Stimulated activated effector memory CD8-positive, alpha-beta T cell treated with anti-CD3 and anti-CD28 coated beads, Interleukin-12 subunit alpha, Interleukin-12 subunit beta, amount 100 ng/mL, for 72 hours (primary cell): ENCODE data around the gene TBC1D9.
A peak's percentile ranks its signal among the peaks of the same experiment; 100 is the strongest.

Experiments used
- ATAC-seq: fragments of 150-1000 bp; cut with Tn5 transposase; 2 replicates; pipeline ENCODE4 v1.10.0; 2021
- DNase-seq, 2 donors: peaks; one replicate each; pipeline ENCODE4 v3.0.0; 2021 to 2022; ENCODE audit warnings: low spot score in 2 of 2
- H3K27ac Mint-ChIP-seq: one replicate; pipeline ENCODE4 v1.8.0; 2022; ENCODE audit warnings: mild to moderate bottlenecking, mixed read lengths
- H3K36me3 Mint-ChIP-seq: one replicate; pipeline ENCODE4 v1.8.0; 2022; ENCODE audit warnings: mild to moderate bottlenecking, mixed read lengths
- H3K4me1 Mint-ChIP-seq: one replicate; pipeline ENCODE4 v1.8.0; 2022; ENCODE audit warnings: mixed read lengths
- H3K4me3 Mint-ChIP-seq: one replicate; pipeline ENCODE4 v1.8.0; 2022; ENCODE audit warnings: mild to moderate bottlenecking, mixed read lengths
- H3K9me3 Mint-ChIP-seq: one replicate; pipeline ENCODE4 v1.8.0; 2022; ENCODE audit warnings: mixed read lengths

TBC1D9 gene

DNA sequence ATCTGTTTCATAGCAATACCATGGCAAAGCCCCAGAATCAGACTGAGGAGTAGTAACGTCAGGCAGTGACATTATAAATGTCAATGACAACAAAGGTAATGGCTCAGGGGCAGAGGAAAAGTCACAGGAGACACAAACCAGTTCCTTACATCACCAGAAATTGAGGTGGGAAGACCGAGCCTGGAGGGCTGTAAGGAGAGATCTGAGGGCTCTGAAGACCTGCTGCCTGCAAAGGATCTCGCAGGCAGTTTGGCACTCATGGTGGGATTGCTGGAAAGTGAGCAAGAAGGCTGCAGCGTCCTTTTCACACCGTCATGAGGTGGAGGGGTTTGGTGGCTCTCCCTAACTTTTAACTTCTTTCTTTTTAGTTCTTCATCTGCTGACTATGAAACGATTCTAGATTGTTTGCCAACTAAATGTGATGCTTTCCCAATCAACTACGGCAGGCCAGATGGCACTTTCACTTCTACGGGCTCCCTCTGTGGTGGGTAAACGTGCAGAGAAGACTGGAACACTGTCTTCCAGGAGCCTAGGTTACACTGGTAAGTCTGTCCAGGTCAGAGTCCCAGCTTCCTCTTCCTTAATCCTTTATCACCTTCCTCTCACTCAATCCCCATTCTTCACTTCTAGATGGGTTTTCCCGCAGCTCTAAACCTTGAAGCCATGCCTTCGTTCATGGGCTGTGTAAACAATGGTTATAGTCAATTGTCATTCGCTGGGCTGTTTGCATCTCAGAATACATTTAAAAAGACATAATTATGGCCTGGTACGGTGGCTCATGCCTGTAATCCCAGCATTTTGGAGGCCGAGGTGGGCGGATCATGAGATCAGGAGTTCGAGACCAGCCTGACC is 58.2 kb downstream of the TBC1D9 start:
- no peaks in the 10 kb centered on the region for H3K36me3 Mint-ChIP-seq
- no peak overlapping the region for H3K27ac Mint-ChIP-seq
- H3K9me3 Mint-ChIP-seq, result no peaks in the 10 kb centered on the region
- ATAC-seq, result no peak
- H3K4me3 Mint-ChIP-seq, result no peak overlapping the region
- no peak for DNase-seq
- no peaks in the 10 kb centered on the region for H3K4me1 Mint-ChIP-seq

DNA sequence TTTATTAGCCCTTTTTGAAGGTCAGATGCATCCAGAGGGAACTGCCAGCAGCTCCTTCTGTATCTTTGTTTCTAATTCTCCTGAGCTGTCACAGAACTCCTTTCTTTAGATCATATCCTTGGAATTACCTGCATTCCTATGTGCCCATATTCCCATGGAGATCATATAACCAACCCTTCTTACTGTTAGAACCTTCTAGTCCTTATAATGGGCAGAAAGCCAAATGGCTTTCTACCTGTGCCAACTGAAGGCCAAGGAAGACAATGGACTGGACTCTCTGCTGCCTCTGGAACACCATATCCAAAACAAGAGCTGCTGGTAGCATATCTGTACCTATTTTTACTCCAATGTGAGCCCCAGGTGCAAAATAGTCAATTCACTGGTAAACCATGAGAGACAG is 60.7 kb downstream of the TBC1D9 start:
- no peak overlapping the region for H3K27ac Mint-ChIP-seq
- ATAC-seq (no peak), DNase-seq (no peak)
- H3K4me1 Mint-ChIP-seq, result no peaks in the 10 kb centered on the region
- H3K4me3 Mint-ChIP-seq, result no peak overlapping the region
- H3K9me3 Mint-ChIP-seq, result no peaks in the 10 kb centered on the region
- no peaks in the 10 kb centered on the region for H3K36me3 Mint-ChIP-seq

DNA sequence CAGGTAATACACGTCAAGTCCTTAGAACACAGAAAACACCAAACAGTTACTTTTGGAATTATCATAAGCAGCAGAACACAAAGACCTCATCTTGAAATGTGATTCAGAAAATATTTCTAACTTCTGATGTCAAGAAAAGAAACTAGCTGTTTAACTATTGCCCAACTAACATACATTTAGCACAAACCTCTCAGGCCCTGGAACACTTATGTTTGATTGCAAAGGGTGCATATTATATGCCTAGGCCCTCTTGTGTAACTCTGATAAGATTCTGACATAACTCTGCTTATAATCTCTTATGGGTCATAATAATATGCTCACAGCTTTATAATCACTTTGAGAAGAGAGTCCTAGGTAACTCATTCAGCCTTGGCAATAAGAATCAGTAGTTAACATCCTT is 62.6 kb downstream of the TBC1D9 start:
- Mint-ChIP-seq H3K27ac (no peak overlapping the region), H3K4me1 (no peaks in the 10 kb centered on the region), H3K4me3 (no peak overlapping the region), H3K9me3 (no peaks in the 10 kb centered on the region), H3K36me3 (no peaks in the 10 kb centered on the region)
- no peak for DNase-seq
- no peak for ATAC-seq

DNA sequence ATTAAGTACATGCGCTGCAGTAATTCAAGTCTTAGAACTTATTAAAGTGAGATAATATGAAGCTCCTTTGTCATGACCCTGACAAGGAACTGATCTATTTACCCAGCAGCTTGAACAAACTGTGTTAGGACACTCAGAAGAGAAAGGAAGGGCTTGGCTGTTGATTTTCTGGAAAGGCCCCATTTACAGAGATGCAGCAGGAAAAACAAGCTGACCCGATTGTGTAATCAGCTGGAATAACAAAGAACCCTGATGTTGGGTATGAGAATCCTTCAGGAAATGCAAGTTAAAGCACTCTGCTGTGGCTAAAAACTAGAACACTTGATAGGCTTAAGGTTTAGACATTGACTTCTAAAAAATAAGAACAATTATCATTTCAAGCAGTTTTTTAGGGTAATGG is 64.8 kb downstream of the TBC1D9 start:
- Mint-ChIP-seq H3K27ac (no peak overlapping the region), H3K4me3 (no peak overlapping the region), H3K9me3 (no peaks in the 10 kb centered on the region), H3K36me3 (no peaks in the 10 kb centered on the region), H3K4me1 (no peaks in the 10 kb centered on the region)
- no peak for ATAC-seq
- DNase-seq, result no peak

GRCh38 chr4:140690093-140690492 is 66.1 kb downstream of the TBC1D9 start:
- DNase-seq, result no peak
- H3K4me3 Mint-ChIP-seq, result no peak overlapping the region
- no peaks in the 10 kb centered on the region for H3K9me3 Mint-ChIP-seq
- no peaks in the 10 kb centered on the region for H3K36me3 Mint-ChIP-seq
- peak; percentile 13 for ATAC-seq
- no peaks in the 10 kb centered on the region for H3K4me1 Mint-ChIP-seq
- no peak overlapping the region for H3K27ac Mint-ChIP-seq

DNA sequence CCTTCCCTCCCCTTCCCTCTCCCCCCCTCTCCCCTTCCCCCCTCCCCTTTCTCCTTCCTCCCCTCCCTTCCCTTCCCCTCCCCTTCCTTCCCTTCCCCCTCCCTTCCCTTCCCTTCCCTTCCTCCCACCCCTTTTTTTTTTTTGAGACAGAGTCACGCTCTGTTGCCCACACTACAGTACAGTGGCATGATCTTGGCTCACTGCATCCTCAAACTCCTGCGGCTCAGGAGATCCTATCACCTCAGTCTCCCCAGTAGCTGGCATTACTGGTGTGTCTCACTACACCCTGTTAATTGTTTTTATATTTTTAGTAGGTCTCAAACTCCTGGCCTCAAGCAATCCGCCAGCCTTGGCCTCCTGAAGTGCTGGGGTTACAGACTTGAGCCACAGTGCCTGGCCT is 66.6 kb downstream of the TBC1D9 start:
- Mint-ChIP-seq H3K4me3 (no peak overlapping the region), H3K4me1 (no peaks in the 10 kb centered on the region), H3K9me3 (no peaks in the 10 kb centered on the region), H3K27ac (no peak overlapping the region), H3K36me3 (no peaks in the 10 kb centered on the region)
- DNase-seq (no peak), ATAC-seq (no peak)

GRCh38 chr4:140688711-140689598 is 67.2 kb downstream of the TBC1D9 start:
- Mint-ChIP-seq H3K36me3 (no peaks in the 10 kb centered on the region), H3K9me3 (no peaks in the 10 kb centered on the region), H3K4me1 (no peaks in the 10 kb centered on the region), H3K27ac (no peak overlapping the region), H3K4me3 (no peak overlapping the region)
- ATAC-seq (no peak), DNase-seq (no peak)

DNA sequence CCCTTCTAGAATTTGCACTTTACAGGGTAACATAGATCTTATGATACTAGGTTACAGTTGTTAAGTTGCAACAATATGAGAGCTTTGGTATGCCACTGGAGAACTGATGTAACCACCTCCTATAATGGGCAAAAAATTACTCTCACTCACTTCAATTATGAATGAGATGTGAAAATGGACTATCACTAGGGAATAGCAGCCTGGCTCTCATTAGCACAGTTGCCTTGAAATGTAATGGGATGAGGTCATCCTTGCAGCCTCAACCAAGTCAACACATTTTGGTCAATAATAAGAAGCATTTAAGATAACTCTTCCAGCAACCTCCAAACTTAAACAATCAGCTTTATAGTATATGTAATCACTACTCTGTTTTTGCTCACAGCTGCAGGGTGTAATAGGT is 69.4 kb downstream of the TBC1D9 start:
- ATAC-seq (no peak), DNase-seq (no peak)
- no peaks in the 10 kb centered on the region for H3K9me3 Mint-ChIP-seq
- H3K4me3 Mint-ChIP-seq, result no peak overlapping the region
- H3K36me3 Mint-ChIP-seq, result no peaks in the 10 kb centered on the region
- H3K4me1 Mint-ChIP-seq, result no peaks in the 10 kb centered on the region
- no peak overlapping the region for H3K27ac Mint-ChIP-seq

GRCh38 chr4:140684314-140684713 is 71.9 kb downstream of the TBC1D9 start:
- no peak overlapping the region for H3K27ac Mint-ChIP-seq
- no peak for DNase-seq
- no peaks in the 10 kb centered on the region for H3K4me1 Mint-ChIP-seq
- H3K4me3 Mint-ChIP-seq, result no peak overlapping the region
- ATAC-seq, result no peak
- H3K36me3 Mint-ChIP-seq, result no peaks in the 10 kb centered on the region
- no peaks in the 10 kb centered on the region for H3K9me3 Mint-ChIP-seq

DNA sequence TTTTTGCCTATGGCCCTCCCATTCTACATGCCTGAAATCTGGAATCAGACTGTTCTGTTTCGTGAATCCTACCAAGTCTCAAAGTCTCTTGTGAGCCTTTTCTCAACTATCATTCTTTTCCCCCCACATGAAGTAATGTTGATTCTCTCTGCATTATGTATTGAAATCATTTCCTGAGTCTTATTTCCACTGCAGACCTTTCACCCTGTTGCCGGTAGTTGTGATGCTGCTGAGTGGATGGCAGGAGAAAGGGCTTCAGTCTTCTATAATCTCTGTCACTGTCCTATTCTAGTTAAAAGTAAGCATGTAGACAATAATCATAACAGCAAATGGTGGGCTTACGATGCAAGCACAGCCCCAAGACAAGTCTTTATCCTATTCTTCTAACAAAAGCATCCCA is 75.0 kb downstream of the TBC1D9 start:
- Mint-ChIP-seq H3K4me1 (peaks cover under 1% of the 10 kb centered on the region), H3K4me3 (no peak overlapping the region), H3K27ac (no peak overlapping the region), H3K9me3 (no peaks in the 10 kb centered on the region), H3K36me3 (no peaks in the 10 kb centered on the region)
- no peak for DNase-seq
- no peak for ATAC-seq

DNA sequence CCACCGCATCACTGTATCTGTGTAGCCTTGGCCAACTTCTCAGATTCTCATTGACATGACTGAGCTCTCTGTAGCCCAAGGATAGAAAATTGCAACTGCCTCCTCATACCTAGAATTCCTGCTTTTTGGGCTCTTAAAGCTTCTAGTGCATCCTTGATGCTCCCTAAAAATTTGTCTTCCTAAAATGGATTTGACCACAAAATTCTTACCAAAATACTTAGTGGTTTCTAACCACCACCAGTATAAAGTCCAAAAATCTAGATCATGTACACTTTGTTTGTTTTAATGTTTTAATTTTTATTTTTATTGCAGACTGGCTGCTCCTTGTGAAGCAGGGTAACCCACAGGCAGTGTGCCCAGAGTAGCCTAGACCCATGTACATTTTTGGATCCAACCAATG is 75.5 kb downstream of the TBC1D9 start:
- no peaks in the 10 kb centered on the region for H3K36me3 Mint-ChIP-seq
- no peak for DNase-seq
- H3K27ac Mint-ChIP-seq, result no peak overlapping the region
- H3K9me3 Mint-ChIP-seq, result no peaks in the 10 kb centered on the region
- H3K4me3 Mint-ChIP-seq, result no peak overlapping the region
- peaks cover 5% of the 10 kb centered on the region for H3K4me1 Mint-ChIP-seq
- no peak for ATAC-seq

GRCh38 chr4:140679576-140679975 is 76.6 kb downstream of the TBC1D9 start:
- no peak for DNase-seq
- no peaks in the 10 kb centered on the region for H3K36me3 Mint-ChIP-seq
- no peak for ATAC-seq
- H3K27ac Mint-ChIP-seq, result no peak overlapping the region
- no peaks in the 10 kb centered on the region for H3K9me3 Mint-ChIP-seq
- H3K4me3 Mint-ChIP-seq, result no peak overlapping the region
- H3K4me1 Mint-ChIP-seq, result peaks cover 5% of the 10 kb centered on the region

- DNase-seq (no peak), ATAC-seq (peak; percentile 32)
- no peak overlapping the region for H3K4me3 Mint-ChIP-seq
- H3K4me1 Mint-ChIP-seq, result peaks cover 5% of the 10 kb centered on the region
- no peaks in the 10 kb centered on the region for H3K9me3 Mint-ChIP-seq
- H3K36me3 Mint-ChIP-seq, result no peaks in the 10 kb centered on the region
- H3K27ac Mint-ChIP-seq, result no peak overlapping the region
Observed at GRCh38 chr4:140675599-140676231, 80.5 kb downstream of the TBC1D9 start.

- ATAC-seq (no peak), DNase-seq (no peak)
- no peak overlapping the region for H3K4me3 Mint-ChIP-seq
- no peaks in the 10 kb centered on the region for H3K36me3 Mint-ChIP-seq
- H3K9me3 Mint-ChIP-seq, result no peaks in the 10 kb centered on the region
- H3K27ac Mint-ChIP-seq, result no peak overlapping the region
- H3K4me1 Mint-ChIP-seq, result peaks cover 5% of the 10 kb centered on the region
Observed at GRCh38 chr4:140673729-140674128, 82.5 kb downstream of the TBC1D9 start.

DNA sequence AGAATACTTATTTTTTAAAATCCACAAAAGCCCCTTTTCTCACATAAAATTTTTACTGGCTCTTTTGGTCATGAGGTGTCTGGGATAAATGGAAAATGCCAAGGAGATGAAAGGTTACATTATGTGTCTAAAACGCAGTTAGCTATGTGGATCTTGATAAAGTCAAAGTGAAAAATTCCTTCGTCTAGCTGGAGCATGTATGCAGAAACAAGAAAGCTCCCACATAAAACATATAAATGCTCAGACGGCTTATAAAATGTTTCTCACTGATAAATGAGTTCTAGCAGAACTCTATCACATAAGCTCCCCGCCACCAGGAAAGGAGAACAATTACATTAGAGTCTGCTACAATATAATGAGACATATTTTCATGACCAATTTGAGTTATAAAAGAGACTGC is 83.8 kb downstream of the TBC1D9 start:
- Mint-ChIP-seq H3K9me3 (no peaks in the 10 kb centered on the region), H3K4me1 (peaks cover 5% of the 10 kb centered on the region), H3K27ac (no peak overlapping the region), H3K4me3 (no peak overlapping the region), H3K36me3 (no peaks in the 10 kb centered on the region)
- ATAC-seq (no peak), DNase-seq (no peak)
